Left ventricle myocardium inferior (tissue), 1 donor: ENCODE measurements around the gene TOP3A. TPM values are rescaled to one million over a fixed set of nuclear protein-coding genes. Genes with fewer than 3 reads are reported as not detected.
"Not testable (repeated sequence)": the region's sequence is repeated elsewhere in the genome, so short reads cannot be mapped to it uniquely, and the experiment has no call there.

Experiments used
- DNase-seq: peaks from one replicate; pipeline ENCODE4 v3.0.0-alpha.2; 2020
- H3K27ac ChIP-seq: fragments of 200-600 bp; replicated peaks from 2 replicates; pipeline ENCODE4 v1.8.0; 2021
- H3K27me3 ChIP-seq: fragments of 200-600 bp; 2 replicates; pipeline ENCODE4 v1.8.0; 2021; ENCODE audit warnings: low read depth
- H3K36me3 ChIP-seq: fragments of 200-600 bp; 2 replicates; pipeline ENCODE4 v1.8.0; 2021
- H3K4me1 ChIP-seq: fragments of 200-600 bp; 2 replicates; pipeline ENCODE4 v1.8.0; 2021
- H3K4me3 ChIP-seq: fragments of 200-600 bp; 2 replicates; pipeline ENCODE4 v1.8.0; 2021; ENCODE audit warnings: mild to moderate bottlenecking, moderate library complexity
- H3K9me3 ChIP-seq: fragments of 200-600 bp; replicated peaks from 2 replicates; pipeline ENCODE4 v1.8.0; 2021
- intact Hi-C: fragments of 100-400 bp; cut with micrococcal nuclease; formaldehyde crosslinking; loops from one replicate; pipeline ENCODE4 v1.11.0; 2022
- total RNA-seq: library from RNA; stranded (reverse); fragmentation: NEBNext Ultra II Directional; extraction: Animal tissue kit (Norgen Biotek cat#: 25700); gene quantifications from one replicate; pipeline ENCODE4 v1.2.1, GENCODE V29; 2021
- TF ChIP-seq, protein P1 (sequence below): fragments of 200-600 bp; IDR thresholded peaks from 2 replicates; pipeline ENCODE4 v1.8.0; 2021; ENCODE audit warnings: antibody characterized with exemption, mild to moderate bottlenecking, borderline replicate concordance
- donor health status: DM: no; HTN: yes; CAD: no; lungs with severe emphysema.

Gene TOP3A
- total RNA-seq, 1 donor from 2014 or later = 10.4 TPM

GRCh38 chr17:18309202-18309601, 5.6 kb downstream of the TOP3A start:
- intact Hi-C loops = no loop called here
- Histone ChIP-seq H3K27ac (no peak overlapping the region), H3K4me1 (peaks cover 22% of the 10 kb centered on the region), H3K36me3 (peaks cover 53% of the 10 kb centered on the region), H3K4me3 (no peak overlapping the region), H3K27me3 (no peaks in the 10 kb centered on the region), H3K9me3 (no peaks in the 10 kb centered on the region)
- no peak for DNase-seq
- TF ChIP-seq, protein P1, sequence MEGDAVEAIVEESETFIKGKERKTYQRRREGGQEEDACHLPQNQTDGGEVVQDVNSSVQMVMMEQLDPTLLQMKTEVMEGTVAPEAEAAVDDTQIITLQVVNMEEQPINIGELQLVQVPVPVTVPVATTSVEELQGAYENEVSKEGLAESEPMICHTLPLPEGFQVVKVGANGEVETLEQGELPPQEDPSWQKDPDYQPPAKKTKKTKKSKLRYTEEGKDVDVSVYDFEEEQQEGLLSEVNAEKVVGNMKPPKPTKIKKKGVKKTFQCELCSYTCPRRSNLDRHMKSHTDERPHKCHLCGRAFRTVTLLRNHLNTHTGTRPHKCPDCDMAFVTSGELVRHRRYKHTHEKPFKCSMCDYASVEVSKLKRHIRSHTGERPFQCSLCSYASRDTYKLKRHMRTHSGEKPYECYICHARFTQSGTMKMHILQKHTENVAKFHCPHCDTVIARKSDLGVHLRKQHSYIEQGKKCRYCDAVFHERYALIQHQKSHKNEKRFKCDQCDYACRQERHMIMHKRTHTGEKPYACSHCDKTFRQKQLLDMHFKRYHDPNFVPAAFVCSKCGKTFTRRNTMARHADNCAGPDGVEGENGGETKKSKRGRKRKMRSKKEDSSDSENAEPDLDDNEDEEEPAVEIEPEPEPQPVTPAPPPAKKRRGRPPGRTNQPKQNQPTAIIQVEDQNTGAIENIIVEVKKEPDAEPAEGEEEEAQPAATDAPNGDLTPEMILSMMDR = no peak

DNA sequence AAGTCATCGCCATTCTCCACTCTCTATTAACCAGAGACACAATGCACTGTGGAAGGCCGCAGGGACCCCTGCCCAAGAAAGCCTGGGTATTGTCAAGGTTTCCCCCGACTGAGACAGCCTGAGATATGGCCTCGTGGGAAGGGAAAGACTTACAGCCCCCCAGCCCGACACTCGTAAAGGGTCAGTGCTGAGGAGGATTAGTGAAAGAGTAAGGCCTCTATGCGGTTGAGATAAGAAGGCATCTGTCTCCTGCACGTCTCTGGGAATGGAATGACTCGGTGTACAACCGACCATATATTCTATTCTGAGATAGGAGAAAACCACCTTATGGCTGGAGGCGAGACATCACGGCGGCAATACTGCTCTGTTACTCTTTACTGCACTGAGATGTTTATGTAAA, 11.6 kb downstream of the TOP3A start:
- peaks cover 92% of the 10 kb centered on the region for H3K36me3 ChIP-seq
- H3K4me1 ChIP-seq, H3K27ac ChIP-seq, H3K9me3 ChIP-seq, intact Hi-C loops, H3K4me3 ChIP-seq, DNase-seq, H3K27me3 ChIP-seq: not testable (repeated sequence)

DNA sequence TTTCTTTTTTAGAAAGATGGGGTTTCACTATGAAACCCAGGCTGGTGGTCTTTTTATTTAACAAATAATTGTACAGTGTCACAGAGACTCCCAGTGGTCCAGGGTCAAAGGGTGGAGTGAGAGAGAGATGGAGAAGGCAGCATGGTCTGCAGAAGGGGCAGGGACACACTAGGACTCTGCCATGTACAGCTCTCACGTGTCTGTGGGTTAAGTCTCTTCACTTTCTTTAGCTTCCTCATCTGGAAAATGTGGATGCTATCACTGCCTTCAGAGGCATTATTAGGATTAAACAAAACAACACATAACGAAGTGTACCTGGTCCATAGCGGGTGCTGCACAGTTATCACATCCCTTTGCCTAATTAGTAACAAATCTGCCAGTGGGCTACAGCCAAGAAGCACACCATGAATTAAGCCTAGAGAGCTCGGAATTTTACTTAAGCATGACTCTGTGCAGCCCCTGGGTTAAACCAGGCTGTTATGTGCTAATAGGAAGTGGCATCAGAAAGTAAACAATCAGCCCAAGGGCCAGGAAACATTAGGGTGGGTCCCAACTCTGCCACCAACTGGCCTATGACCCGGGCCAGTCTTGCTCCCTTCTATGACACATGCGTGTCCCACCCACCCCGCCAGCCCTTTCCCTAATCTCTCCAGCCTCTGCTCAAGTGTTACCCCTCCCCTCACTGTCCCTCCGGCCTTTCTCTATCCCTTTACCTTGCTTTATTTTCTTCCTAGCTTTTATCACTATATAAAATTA, 13.9 kb downstream of the TOP3A start:
- peaks cover 69% of the 10 kb centered on the region for H3K36me3 ChIP-seq
- H3K27ac ChIP-seq = no peak overlapping the region
- no peak overlapping the region for H3K4me3 ChIP-seq
- no peaks in the 10 kb centered on the region for H3K27me3 ChIP-seq
- intact Hi-C loops = no loop called here
- TF ChIP-seq, protein P1 = no peak
- H3K9me3 ChIP-seq = no peaks in the 10 kb centered on the region
- no peaks in the 10 kb centered on the region for H3K4me1 ChIP-seq
- no peak for DNase-seq

- H3K4me3 ChIP-seq, intact Hi-C loops, DNase-seq, H3K4me1 ChIP-seq, H3K27ac ChIP-seq, H3K27me3 ChIP-seq, H3K9me3 ChIP-seq: not testable (repeated sequence)
- peaks cover 58% of the 10 kb centered on the region for H3K36me3 ChIP-seq
These were observed 16.7 kb downstream of the TOP3A start for GRCh38 chr17:18298061-18298460.

DNA sequence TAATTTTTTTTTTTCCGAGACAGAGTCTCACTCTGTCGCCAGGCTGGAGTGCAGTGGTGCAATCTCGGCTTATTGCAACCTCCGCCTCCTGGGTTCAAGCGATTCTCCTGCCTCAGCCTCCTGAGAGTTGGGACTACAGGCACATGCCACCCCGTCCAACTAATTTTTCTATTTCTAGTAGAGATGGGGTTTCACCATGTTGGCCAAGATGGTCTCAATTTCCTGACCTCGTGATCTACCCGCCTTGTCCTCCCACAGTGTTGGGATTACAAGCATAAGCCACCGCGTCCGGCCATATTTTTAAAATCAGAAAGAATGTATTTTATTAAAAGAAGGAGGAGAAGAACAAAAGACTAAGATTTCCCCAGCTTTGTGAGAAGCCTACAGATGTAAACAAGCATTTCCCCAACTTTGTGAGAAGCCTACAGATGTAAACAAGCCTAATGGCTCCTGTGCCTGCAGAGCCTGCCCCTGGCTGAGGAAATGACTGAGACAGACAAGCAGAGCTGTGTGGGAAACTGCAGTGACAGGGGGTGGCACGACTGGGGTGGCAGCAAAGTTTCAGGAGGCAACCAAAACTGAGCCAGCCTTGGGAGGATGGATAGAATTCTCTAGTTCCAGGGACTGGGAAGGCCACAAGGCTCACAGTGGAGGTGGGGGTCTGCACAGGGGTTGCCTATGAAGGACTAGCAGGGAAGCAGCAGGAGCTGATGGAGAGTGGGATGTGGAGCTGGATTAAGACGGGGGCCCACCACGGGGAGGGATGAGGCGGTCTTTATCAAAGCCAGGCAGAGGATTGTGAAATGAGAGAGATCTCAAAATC, 22.9 kb downstream of the TOP3A start:
- no peaks in the 10 kb centered on the region for H3K9me3 ChIP-seq
- no peak for DNase-seq
- TF ChIP-seq, protein P1 = no peak
- intact Hi-C loops = no loop called here
- H3K36me3 ChIP-seq = peaks cover 70% of the 10 kb centered on the region
- no peaks in the 10 kb centered on the region for H3K4me1 ChIP-seq
- no peaks in the 10 kb centered on the region for H3K27me3 ChIP-seq
- no peak overlapping the region for H3K4me3 ChIP-seq
- no peak overlapping the region for H3K27ac ChIP-seq

- no peaks in the 10 kb centered on the region for H3K9me3 ChIP-seq
- H3K4me1 ChIP-seq = peaks cover 6% of the 10 kb centered on the region
- no peak overlapping the region for H3K27ac ChIP-seq
- H3K36me3 ChIP-seq = peaks cover 93% of the 10 kb centered on the region
- no peaks in the 10 kb centered on the region for H3K27me3 ChIP-seq
- TF ChIP-seq, protein P1 = no peak
- no peak overlapping the region for H3K4me3 ChIP-seq
- intact Hi-C loops = no loop called here
- DNase-seq = no peak
These were observed 29.5 kb downstream of the TOP3A start for GRCh38 chr17:18285296-18285695.
